Lung (tissue), 12 donors: ENCODE data around the gene FAM222A. TPM values are rescaled to one million over a fixed set of nuclear protein-coding genes. Genes with fewer than 3 reads are reported as not detected.

Source experiments
- ATAC-seq: fragments of 200-7000 bp; cut with Tn5 transposase; one replicate; pipeline ENCODE4 v1.9.1; 2020; ENCODE audit warnings: moderate number of reproducible peaks; ENCODE audit not compliant: insufficient read depth, low FRiP score
- DNase-seq, 3 donors: peaks; one replicate each; pipeline ENCODE4 v3.0.0-alpha.2; 2013 to 2017
- H3K27ac ChIP-seq, 2 donors: one replicate each; pipeline ENCODE4 v1.5.1; 2013; ENCODE audit warnings: mild to moderate bottlenecking in 2 of 2, moderate library complexity in 2 of 2, control low read depth in 1 of 2, inconsistent platforms in 1 of 2, low read depth in 1 of 2, low read length in 1 of 2
- H3K27me3 ChIP-seq, 3 donors: one replicate each; pipeline ENCODE4 v1.5.1; 2013; ENCODE audit warnings: low read length in 2 of 3; ENCODE audit not compliant: control insufficient read depth in 3 of 3, insufficient read depth in 3 of 3
- H3K36me3 ChIP-seq, 4 donors: one replicate each; pipeline ENCODE4 v1.5.1; 2013; ENCODE audit warnings: low read length in 4 of 4, mild to moderate bottlenecking in 1 of 4, moderate library complexity in 1 of 4; ENCODE audit not compliant: control insufficient read depth in 4 of 4, insufficient read depth in 4 of 4
- H3K4me1 ChIP-seq, 5 donors: one replicate each; pipeline ENCODE4 v1.5.1; 2013; ENCODE audit warnings: low read length in 5 of 5, mild to moderate bottlenecking in 2 of 5, moderate library complexity in 1 of 5; ENCODE audit not compliant: control insufficient read depth in 5 of 5, insufficient read depth in 5 of 5
- H3K4me3 ChIP-seq: one replicate; pipeline ENCODE4 v1.5.1; 2013; ENCODE audit warnings: mild to moderate bottlenecking, control low read depth, moderate library complexity
- H3K9ac ChIP-seq, 2 donors: one replicate each; pipeline ENCODE4 v1.5.1; 2013; ENCODE audit warnings: low read length in 2 of 2, control low read depth in 1 of 2; ENCODE audit not compliant: insufficient read depth in 1 of 2
- H3K9me3 ChIP-seq, 4 donors: one replicate each; pipeline ENCODE4 v1.5.1; 2013; ENCODE audit warnings: low read length in 3 of 4, mild to moderate bottlenecking in 1 of 4, moderate library complexity in 1 of 4; ENCODE audit not compliant: control insufficient read depth in 4 of 4, insufficient read depth in 3 of 4
- CTCF ChIP-seq: IDR thresholded peaks from 2 replicates; pipeline ENCODE4 v1.5.1; 2012; ENCODE audit warnings: mild to moderate bottlenecking; ENCODE audit errors: control extremely low read depth, extremely low read depth
- WGBS, 2 donors: extraction: QIAGEN DNeasy Blood & Tissue Kit; methylation state at CpG; one replicate each; pipeline ENCODE4 v1.1.7; 2013; 5-methylcytosine and 5-hydroxymethylcytosine counted together
- polyA plus RNA-seq, 2 donors: library from polyadenylated mRNA; stranded (reverse); fragments of 200-250 nt; gene quantifications; one replicate each; pipeline ENCODE4 v1.2.1, GENCODE V29; 2013
- total RNA-seq, 2 donors: library from RNA; depleted of rRNA in 1 of 2; stranded (reverse); fragments of >200 nt in 1 of 2; gene quantifications; one replicate each; pipeline ENCODE4 v1.2.1, GENCODE V29; 2014 to 2021
- donor health status: control.
- donor health status: control.
- donor health status: Bipolar disorder and iron deficiency.
- donor health status: healthy.
- donor health status: DM: yes; HTN: yes; CAD: no.

The FAM222A gene
- total and polyA plus RNA-seq, 4 donors = 0.28 to 2.6 (median 1.1) TPM

- H3K9me3 ChIP-seq = no peaks in the 10 kb centered on the region
- DNase-seq = no peak
- ATAC-seq = no peak
- no peak overlapping the region for H3K9ac ChIP-seq
- no peaks in the 10 kb centered on the region for H3K36me3 ChIP-seq
- no peak overlapping the region for H3K4me3 ChIP-seq
- no peaks in the 10 kb centered on the region for H3K27me3 ChIP-seq
- H3K4me1 ChIP-seq = peaks cover 0 to 7% (median 2%) of the 10 kb centered on the region in 5 donors
- 25 to 29% methylated on average over 2 of the region's 2 CpGs for WGBS, 2 donors
- H3K27ac ChIP-seq = no peak overlapping the region
- TF ChIP-seq CTCF = no peak
These were observed 40.3 kb downstream of the FAM222A start for GRCh38 chr12:109753959-109754358.

GRCh38 chr12:109756457-109756856 is 42.8 kb downstream of the FAM222A start:
- H3K4me1 ChIP-seq = peaks cover 0 to 23% (median 20%) of the 10 kb centered on the region in 5 donors
- no peak for ATAC-seq
- H3K27me3 ChIP-seq = no peaks in the 10 kb centered on the region
- H3K4me3 ChIP-seq = no peak overlapping the region
- WGBS, 2 donors = 94 to 97% methylated on average over 1 of the region's 1 CpG
- H3K36me3 ChIP-seq = no peaks in the 10 kb centered on the region
- no peak for DNase-seq
- no peak overlapping the region for H3K27ac ChIP-seq
- H3K9me3 ChIP-seq = no peaks in the 10 kb centered on the region
- TF ChIP-seq CTCF = no peak
- no peak overlapping the region for H3K9ac ChIP-seq

GRCh38 chr12:109757671-109758265 is 44.1 kb downstream of the FAM222A start:
- DNase-seq (peak in 1 of 3 donors; percentile 6), ATAC-seq (no peak)
- no peak overlapping the region for H3K27ac ChIP-seq
- WGBS, 2 donors = 93 to 94% methylated on average over 11 of the region's 11 CpGs
- no peaks in the 10 kb centered on the region for H3K27me3 ChIP-seq
- no peak overlapping the region for H3K4me3 ChIP-seq
- TF ChIP-seq CTCF = no peak
- no peaks in the 10 kb centered on the region for H3K36me3 ChIP-seq
- no peak overlapping the region for H3K9ac ChIP-seq
- H3K4me1 ChIP-seq = peaks cover 0 to 25% (median 20%) of the 10 kb centered on the region in 5 donors
- H3K9me3 ChIP-seq = no peaks in the 10 kb centered on the region
